ENCODE measurements around the gene RIC1. TPM values are rescaled to one million over a fixed set of nuclear protein-coding genes. Genes with fewer than 3 reads are reported as not detected.

RIC1 gene
- total RNA-seq (2022; extraction: Qiagen RNA extraction; ENCODE audit: low read depth): 9.2 to 12.9 TPM (median 12.5 TPM) in 5 replicates

GRCh38 chr9:5628530-5629311 is at the start of gene RIC1:
Gene RIC1, plus strand, starts transcription at chr9:5629107. Its CDS starts 203 bp downstream, at chr9:5629310.

Other genes with a start within 250 kb of the RIC1 start
- 20.0 to 31.6 TPM (median 24.3 TPM) in 5 replicates for gene PLGRKT, start 191.2 kb upstream of the RIC1 start, total RNA-seq (2022; extraction: Qiagen RNA extraction; ENCODE audit: low read depth)
- gene CD274, start 178.6 kb upstream of the RIC1 start, total RNA-seq (2022; extraction: Qiagen RNA extraction; ENCODE audit: low read depth): 1.3 to 3.2 TPM (median 2.0 TPM) in 5 replicates
- gene PDCD1LG2, start 118.6 kb upstream of the RIC1 start, total RNA-seq (2022; extraction: Qiagen RNA extraction; ENCODE audit: low read depth): 0.24 to 0.43 TPM (median 0.40 TPM) in 5 replicates
- 15.5 to 22.4 TPM (median 19.7 TPM) in 5 replicates for gene ERMP1, start 204.0 kb downstream of the RIC1 start, total RNA-seq (2022; extraction: Qiagen RNA extraction; ENCODE audit: low read depth)